Measurements from ENCODE around the gene TMEM151B.

DNA sequence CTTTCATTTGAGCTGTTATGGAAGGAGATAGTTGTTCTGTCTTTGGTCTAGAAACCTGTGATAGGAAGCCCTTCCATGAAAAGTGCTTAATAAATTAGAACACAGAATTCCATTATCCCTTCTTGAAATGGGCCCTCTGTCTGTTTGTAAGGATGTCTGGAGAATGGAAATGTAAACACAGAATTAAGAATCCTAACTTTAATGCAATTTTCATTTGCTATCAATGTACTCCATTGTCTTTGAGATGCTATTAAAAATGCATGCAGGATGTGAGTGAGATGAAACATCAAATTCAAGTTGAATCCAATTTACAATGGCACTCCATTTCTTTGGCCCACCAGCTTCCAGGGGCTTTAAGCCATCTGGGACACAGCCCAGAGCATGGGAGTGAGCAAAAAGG is 56.8 kb downstream of the TMEM151B start:
- TF ChIP-seq, protein P1, sequence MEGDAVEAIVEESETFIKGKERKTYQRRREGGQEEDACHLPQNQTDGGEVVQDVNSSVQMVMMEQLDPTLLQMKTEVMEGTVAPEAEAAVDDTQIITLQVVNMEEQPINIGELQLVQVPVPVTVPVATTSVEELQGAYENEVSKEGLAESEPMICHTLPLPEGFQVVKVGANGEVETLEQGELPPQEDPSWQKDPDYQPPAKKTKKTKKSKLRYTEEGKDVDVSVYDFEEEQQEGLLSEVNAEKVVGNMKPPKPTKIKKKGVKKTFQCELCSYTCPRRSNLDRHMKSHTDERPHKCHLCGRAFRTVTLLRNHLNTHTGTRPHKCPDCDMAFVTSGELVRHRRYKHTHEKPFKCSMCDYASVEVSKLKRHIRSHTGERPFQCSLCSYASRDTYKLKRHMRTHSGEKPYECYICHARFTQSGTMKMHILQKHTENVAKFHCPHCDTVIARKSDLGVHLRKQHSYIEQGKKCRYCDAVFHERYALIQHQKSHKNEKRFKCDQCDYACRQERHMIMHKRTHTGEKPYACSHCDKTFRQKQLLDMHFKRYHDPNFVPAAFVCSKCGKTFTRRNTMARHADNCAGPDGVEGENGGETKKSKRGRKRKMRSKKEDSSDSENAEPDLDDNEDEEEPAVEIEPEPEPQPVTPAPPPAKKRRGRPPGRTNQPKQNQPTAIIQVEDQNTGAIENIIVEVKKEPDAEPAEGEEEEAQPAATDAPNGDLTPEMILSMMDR (IDR thresholded peaks at IDR 0.05 in 8 of 11, conservative IDR thresholded peaks at IDR 0.05 in 3 of 11), result no peak
- TF ChIP-seq POLR2AphosphoS5 (IDR thresholded peaks at IDR 0.05) (no peak), POLR2A (IDR thresholded peaks at IDR 0.05) (no peak)

Measured in spleen (tissue), 7 donors.